Upper lobe of left lung (tissue), 4 donors: Measurements from ENCODE around the gene DCAF4.

Source experiments
- CTCF ChIP-seq, 6 experiments: fragments of 450-650 bp in 4 of 6; fragments of 200-600 bp in 2 of 6; sonication (generic) in 2 of 6; IDR thresholded peaks; one replicate each; pipeline ENCODE4 v1.5.1; 2016 to 2019; ENCODE audit warnings: antibody characterized with exemption in 6 of 6
- EP300 ChIP-seq, 4 donors: sonication (generic); formaldehyde crosslinking; IDR thresholded peaks; one replicate each; pipeline ENCODE4 v1.5.1; 2017; ENCODE audit warnings: antibody characterized with exemption in 4 of 4, control low read depth in 2 of 4
- POLR2A ChIP-seq, 4 donors: fragments of 450-650 bp; IDR thresholded peaks; one replicate each; pipeline ENCODE4 v1.5.1; 2016 to 2017; ENCODE audit warnings: antibody characterized with exemption in 4 of 4, mild to moderate bottlenecking in 2 of 4
- POLR2AphosphoS5 ChIP-seq, 2 donors: sonication (generic); formaldehyde crosslinking; IDR thresholded peaks; one replicate each; pipeline ENCODE4 v1.5.1; 2017; ENCODE audit warnings: antibody characterized with exemption in 2 of 2

DNA sequence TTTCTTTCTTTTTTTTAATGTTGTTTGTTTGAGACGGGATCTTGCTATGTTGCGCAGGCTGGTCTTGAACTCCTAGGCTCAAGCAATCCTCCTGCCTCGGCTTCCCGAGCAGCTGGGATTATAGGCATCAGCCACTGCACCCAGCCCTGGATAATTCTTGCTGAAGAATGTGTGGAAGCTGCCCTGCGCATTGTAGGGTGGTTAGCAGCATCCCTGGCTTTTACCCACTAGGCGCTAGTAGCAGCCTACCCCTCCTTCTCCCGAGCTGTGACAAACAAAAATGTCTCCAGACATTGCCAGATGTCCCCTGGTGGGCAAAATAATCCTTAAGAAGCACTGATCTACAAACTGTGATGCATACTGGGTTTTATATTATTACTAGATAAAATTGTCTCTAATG lies 6.6 kb downstream of the DCAF4 start:
- no peak for TF ChIP-seq CTCF (IDR thresholded peaks at IDR 0.05)
- TF ChIP-seq POLR2A (IDR thresholded peaks at IDR 0.05), result no peak
- no peak for TF ChIP-seq EP300 (IDR thresholded peaks at IDR 0.05)
- TF ChIP-seq POLR2AphosphoS5 (IDR thresholded peaks at IDR 0.05), result no peak
